Activated T-cell treated with anti-CD3 and anti-CD28 coated beads, Interleukin-2, amount 50 U/mL, for 72 hours (primary cell): Measurements from ENCODE around the gene PSMD7. TPM values are rescaled to one million over a fixed set of nuclear protein-coding genes. Genes with fewer than 3 reads are reported as not detected.

Source experiments
- ATAC-seq, 2 donors: fragments of 150-1000 bp; cut with Tn5 transposase; replicated peaks in 1 of 2; 2 replicates each; pipeline ENCODE4 v1.10.0; 2021; ENCODE audit warnings: moderate library complexity in 2 of 2, mild to moderate bottlenecking in 1 of 2
- DNase-seq, 2 donors: peaks; one replicate each; pipeline ENCODE4 v3.0.0; 2021 to 2022; ENCODE audit warnings: mixed read lengths in 1 of 2
- H3K27ac Mint-ChIP-seq: one replicate; pipeline ENCODE4 v1.8.0; 2022; ENCODE audit warnings: mild to moderate bottlenecking, moderate library complexity, mixed read lengths
- H3K27me3 Mint-ChIP-seq: one replicate; pipeline ENCODE4 v1.8.0; 2022; ENCODE audit warnings: low read depth, mixed read lengths
- H3K36me3 Mint-ChIP-seq, 2 donors: one replicate each; pipeline ENCODE4 v1.8.0; 2022; ENCODE audit warnings: mixed read lengths in 2 of 2, mild to moderate bottlenecking in 1 of 2; ENCODE audit not compliant: insufficient read depth in 2 of 2
- H3K4me1 Mint-ChIP-seq: one replicate; pipeline ENCODE4 v1.8.0; 2022; ENCODE audit warnings: low read depth, mixed read lengths
- H3K4me3 Mint-ChIP-seq, 2 donors: one replicate each; pipeline ENCODE4 v1.8.0; 2022; ENCODE audit warnings: mild to moderate bottlenecking in 2 of 2, mixed read lengths in 2 of 2, moderate library complexity in 2 of 2
- H3K9me3 Mint-ChIP-seq, 2 donors: one replicate each; pipeline ENCODE4 v1.8.0; 2022; ENCODE audit warnings: mixed read lengths in 2 of 2
- total RNA-seq, 2 donors: library from RNA; stranded (reverse); gene quantifications; one replicate each; pipeline ENCODE4 v1.2.3, GENCODE V29; 2022

Gene PSMD7
- total RNA-seq, 2 donors from 2014 or later = 115 to 125 TPM

DNA sequence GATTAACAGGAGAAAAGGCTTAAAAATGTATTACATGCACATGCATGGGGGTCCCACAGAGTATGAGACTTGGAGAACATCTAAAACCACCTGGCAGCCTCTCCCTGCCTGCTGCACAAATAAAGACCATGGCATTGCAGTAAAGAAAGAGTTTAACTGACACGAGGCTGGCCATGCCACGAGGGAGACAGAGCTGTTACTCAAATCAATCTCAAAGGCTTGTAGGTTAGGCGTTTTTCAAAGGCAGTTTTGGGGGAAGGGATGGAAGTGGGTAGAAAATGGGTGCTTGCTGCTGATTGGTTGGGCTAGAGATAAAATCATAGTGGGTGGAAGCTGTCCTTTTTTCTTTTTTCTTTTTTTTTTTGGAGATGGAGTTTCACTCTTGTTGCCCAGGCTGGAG lies 17.3 kb upstream of the PSMD7 start:
- peaks cover 16% of the 10 kb centered on the region for H3K27me3 Mint-ChIP-seq
- peaks cover 2 to 3% of the 10 kb centered on the region in 2 donors for H3K36me3 Mint-ChIP-seq
- H3K9me3 Mint-ChIP-seq = peaks cover 0 to 2% of the 10 kb centered on the region in 2 donors
- no peaks in the 10 kb centered on the region for H3K4me1 Mint-ChIP-seq
- DNase-seq (no peak), ATAC-seq (no peak)
- no peak overlapping the region for H3K27ac Mint-ChIP-seq
- H3K4me3 Mint-ChIP-seq = no peak overlapping the region

GRCh38 chr16:74279805-74280204 lies 16.8 kb upstream of the PSMD7 start:
- Mint-ChIP-seq H3K9me3 (peaks cover 0 to 2% of the 10 kb centered on the region in 2 donors), H3K27ac (no peak overlapping the region), H3K4me3 (no peak overlapping the region), H3K4me1 (no peaks in the 10 kb centered on the region), H3K36me3 (peaks cover 2 to 3% of the 10 kb centered on the region in 2 donors), H3K27me3 (peaks cover 11% of the 10 kb centered on the region)
- no peak for ATAC-seq
- no peak for DNase-seq

- DNase-seq = no peak
- peaks cover 9% of the 10 kb centered on the region for H3K27me3 Mint-ChIP-seq
- H3K4me1 Mint-ChIP-seq = no peaks in the 10 kb centered on the region
- H3K36me3 Mint-ChIP-seq = peaks cover 2 to 3% of the 10 kb centered on the region in 2 donors
- no peak overlapping the region for H3K27ac Mint-ChIP-seq
- no peak overlapping the region for H3K4me3 Mint-ChIP-seq
- no peak for ATAC-seq
- peaks cover 0 to 2% of the 10 kb centered on the region in 2 donors for H3K9me3 Mint-ChIP-seq
Observed at GRCh38 chr16:74280448-74280847, 16.2 kb upstream of the PSMD7 start.

DNA sequence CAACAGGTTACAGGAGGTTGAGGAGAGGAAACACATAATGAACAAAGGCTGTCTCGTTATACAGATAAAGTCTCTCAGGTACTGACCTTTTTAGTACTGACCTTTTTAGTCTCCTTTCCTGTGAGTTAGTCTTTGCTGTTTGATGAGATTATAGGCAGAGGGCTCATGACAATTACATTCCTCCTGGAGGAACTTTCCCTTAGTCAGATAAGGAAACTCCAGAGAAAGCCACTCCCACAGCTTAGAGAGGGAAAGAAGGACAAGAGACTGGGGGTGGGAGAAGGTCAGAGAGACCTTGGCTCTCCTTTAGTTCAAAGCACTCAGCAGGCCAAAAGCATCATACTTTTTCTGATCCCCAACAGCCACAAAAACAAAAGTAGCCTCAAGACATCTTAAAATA lies 15.3 kb upstream of the PSMD7 start:
- H3K36me3 Mint-ChIP-seq = peaks cover 2 to 3% of the 10 kb centered on the region in 2 donors
- peaks cover 0 to 2% of the 10 kb centered on the region in 2 donors for H3K9me3 Mint-ChIP-seq
- H3K27ac Mint-ChIP-seq = no peak overlapping the region
- ATAC-seq (no peak), DNase-seq (no peak)
- peaks cover 7% of the 10 kb centered on the region for H3K27me3 Mint-ChIP-seq
- H3K4me3 Mint-ChIP-seq = no peak overlapping the region
- H3K4me1 Mint-ChIP-seq = no peaks in the 10 kb centered on the region

DNA sequence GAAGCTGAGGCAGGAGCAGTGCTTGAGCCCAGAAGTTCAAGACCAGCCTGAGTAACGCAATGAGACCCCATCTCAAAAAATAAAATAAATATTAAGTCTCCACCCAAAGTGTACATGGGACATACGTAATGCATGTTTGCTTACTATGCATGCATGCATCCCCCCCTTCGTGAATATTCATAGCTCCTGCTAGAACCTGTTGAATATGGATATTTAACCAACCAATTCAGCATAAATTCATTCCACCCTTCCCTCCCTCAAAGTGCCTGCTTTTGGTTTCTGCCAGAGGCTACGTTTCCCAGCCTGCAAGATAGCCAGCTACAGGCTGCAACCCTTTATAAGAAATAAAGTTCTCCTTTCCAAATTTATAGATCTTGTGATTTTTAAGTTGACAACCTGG lies 12.9 kb upstream of the PSMD7 start:
- DNase-seq (no peak), ATAC-seq (no peak)
- peaks cover 2 to 3% of the 10 kb centered on the region in 2 donors for H3K36me3 Mint-ChIP-seq
- H3K27me3 Mint-ChIP-seq = no peaks in the 10 kb centered on the region
- no peaks in the 10 kb centered on the region for H3K4me1 Mint-ChIP-seq
- no peak overlapping the region for H3K4me3 Mint-ChIP-seq
- peaks cover 0 to 2% of the 10 kb centered on the region in 2 donors for H3K9me3 Mint-ChIP-seq
- no peak overlapping the region for H3K27ac Mint-ChIP-seq

GRCh38 chr16:74288065-74288464 lies 8.5 kb upstream of the PSMD7 start:
- DNase-seq (no peak), ATAC-seq (no peak)
- Mint-ChIP-seq H3K9me3 (peaks cover 7% of the 10 kb centered on the region in 2 donors), H3K4me1 (no peaks in the 10 kb centered on the region), H3K27ac (no peak overlapping the region), H3K36me3 (peaks cover 5 to 15% of the 10 kb centered on the region in 2 donors), H3K4me3 (no peak overlapping the region), H3K27me3 (no peaks in the 10 kb centered on the region)

GRCh38 chr16:74290356-74290755 lies 6.3 kb upstream of the PSMD7 start:
- H3K36me3 Mint-ChIP-seq = peaks cover 5 to 16% of the 10 kb centered on the region in 2 donors
- H3K4me1 Mint-ChIP-seq = peaks cover under 1% of the 10 kb centered on the region
- no peak overlapping the region for H3K4me3 Mint-ChIP-seq
- ATAC-seq (no peak), DNase-seq (no peak)
- H3K9me3 Mint-ChIP-seq = peaks cover 7 to 8% of the 10 kb centered on the region in 2 donors
- no peak overlapping the region for H3K27ac Mint-ChIP-seq
- no peaks in the 10 kb centered on the region for H3K27me3 Mint-ChIP-seq

DNA sequence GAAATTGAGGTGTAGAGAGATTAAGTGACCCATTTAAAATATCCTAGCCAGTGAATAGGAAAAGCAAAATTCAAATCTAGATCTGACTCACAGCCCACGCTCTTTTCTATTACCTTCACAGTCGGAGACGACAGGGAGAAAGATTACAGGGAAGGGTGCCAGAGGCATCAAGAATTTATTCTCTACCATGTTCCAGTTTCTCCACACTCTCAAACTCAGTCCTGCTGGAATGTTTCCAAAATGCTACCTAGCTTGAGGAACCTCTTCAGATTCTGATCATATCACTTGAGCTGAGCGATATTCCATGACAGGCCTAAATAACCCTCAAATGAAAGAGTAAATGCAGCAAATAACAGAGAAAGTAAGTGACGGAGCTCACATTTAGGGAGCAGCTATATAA lies 5.4 kb upstream of the PSMD7 start:
- Mint-ChIP-seq H3K36me3 (peaks cover 7 to 18% of the 10 kb centered on the region in 2 donors), H3K4me1 (peaks cover 7% of the 10 kb centered on the region), H3K27me3 (no peaks in the 10 kb centered on the region), H3K9me3 (peaks cover 7 to 8% of the 10 kb centered on the region in 2 donors), H3K4me3 (no peak overlapping the region), H3K27ac (no peak overlapping the region)
- ATAC-seq (no peak), DNase-seq (no peak)

- DNase-seq (no peak), ATAC-seq (no peak)
- no peak overlapping the region for H3K27ac Mint-ChIP-seq
- H3K36me3 Mint-ChIP-seq = peaks cover 10 to 20% of the 10 kb centered on the region in 2 donors
- H3K27me3 Mint-ChIP-seq = no peaks in the 10 kb centered on the region
- no peak overlapping the region for H3K4me3 Mint-ChIP-seq
- peaks cover 7 to 8% of the 10 kb centered on the region in 2 donors for H3K9me3 Mint-ChIP-seq
- peaks cover 9% of the 10 kb centered on the region for H3K4me1 Mint-ChIP-seq
Observed at GRCh38 chr16:74291577-74292208, 4.9 kb upstream of the PSMD7 start.

GRCh38 chr16:74296104-74296431 lies 546 bp upstream of the PSMD7 start:
- Mint-ChIP-seq H3K9me3 (peaks cover 6 to 7% of the 10 kb centered on the region in 2 donors), H3K27ac (peak overlapping the region; percentile 98), H3K4me1 (peaks cover 29% of the 10 kb centered on the region), H3K27me3 (no peaks in the 10 kb centered on the region), H3K36me3 (peaks cover 12 to 28% of the 10 kb centered on the region in 2 donors), H3K4me3 (peak overlapping the region; percentile 84 to 96)
- ATAC-seq = peak; percentile 3 to 5
- no peak for DNase-seq

DNA sequence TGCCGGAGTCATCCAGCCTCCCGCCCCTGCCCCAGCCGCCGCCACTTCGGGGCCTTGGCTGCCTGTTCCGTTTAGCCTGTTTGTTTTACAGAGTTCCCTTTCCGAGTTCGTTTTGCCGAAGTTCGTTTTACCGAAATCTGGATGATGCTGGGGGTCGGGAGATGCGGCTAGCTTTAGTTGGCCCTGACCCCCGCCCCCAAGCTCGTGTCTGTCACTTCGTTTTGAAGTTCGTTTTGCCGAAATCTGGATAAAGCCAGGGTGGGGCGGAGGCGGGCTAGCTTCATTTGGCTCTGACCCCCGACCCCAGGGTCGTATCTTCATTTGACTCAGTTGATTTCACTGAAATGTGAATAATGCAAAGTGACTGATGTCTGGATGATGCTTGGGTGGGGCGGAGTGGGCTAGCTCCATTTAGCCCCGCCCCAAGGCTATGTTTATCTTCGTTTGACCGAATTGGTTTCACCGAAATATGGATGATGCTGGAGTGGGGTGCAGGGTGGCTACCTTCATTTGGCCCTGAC lies 591 bp downstream of the PSMD7 start:
- H3K4me3 Mint-ChIP-seq = peak overlapping the region; percentile 84 to 96
- peaks cover 11 to 25% of the 10 kb centered on the region in 2 donors for H3K36me3 Mint-ChIP-seq
- ATAC-seq = peak; percentile 54 to 62
- DNase-seq = peak; percentile 63
- peaks cover 29% of the 10 kb centered on the region for H3K4me1 Mint-ChIP-seq
- H3K27me3 Mint-ChIP-seq = no peaks in the 10 kb centered on the region
- peaks cover 0 to 1% of the 10 kb centered on the region in 2 donors for H3K9me3 Mint-ChIP-seq
- peak overlapping the region; percentile 98 for H3K27ac Mint-ChIP-seq

- H3K4me1 Mint-ChIP-seq = peaks cover 29% of the 10 kb centered on the region
- H3K36me3 Mint-ChIP-seq = peaks cover 11 to 26% of the 10 kb centered on the region in 2 donors
- no peak for DNase-seq
- H3K27ac Mint-ChIP-seq = peak overlapping the region; percentile 98
- ATAC-seq = no peak
- no peaks in the 10 kb centered on the region for H3K27me3 Mint-ChIP-seq
- H3K4me3 Mint-ChIP-seq = peak overlapping the region; percentile 84 to 96
- H3K9me3 Mint-ChIP-seq = peaks cover 0 to 1% of the 10 kb centered on the region in 2 donors
Observed at GRCh38 chr16:74298104-74298503, 1.5 kb downstream of the PSMD7 start.

- Mint-ChIP-seq H3K27me3 (no peaks in the 10 kb centered on the region), H3K4me1 (peaks cover 35% of the 10 kb centered on the region), H3K4me3 (no peak overlapping the region), H3K27ac (peak overlapping the region; percentile 62), H3K9me3 (no peaks in the 10 kb centered on the region), H3K36me3 (peaks cover 9 to 40% of the 10 kb centered on the region in 2 donors)
- ATAC-seq (no peak), DNase-seq (no peak)
Observed at GRCh38 chr16:74302341-74302740, 5.7 kb downstream of the PSMD7 start.
